Kidney (tissue), 14 donors: ENCODE data around the gene NCCRP1. TPM values are rescaled to one million over a fixed set of nuclear protein-coding genes. Genes with fewer than 3 reads are reported as not detected.
A peak's percentile ranks its signal among the peaks of the same experiment; 100 is the strongest.

Source experiments
- DNase-seq, 5 donors: peaks; one replicate each; pipeline ENCODE4 v3.0.0-alpha.2; 2013 to 2020
- FAIRE-seq: peaks from 2 replicates; lab custom pipeline; 2012; peaks lifted over from hg19 to GRCh38; lab: Jason Lieb, UNC
- H3K27ac ChIP-seq, 2 donors: one replicate each; pipeline ENCODE4 v1.7.0; 2013; ENCODE audit warnings: low read depth in 2 of 2, low read length in 2 of 2, inconsistent platforms in 1 of 2
- H3K27me3 ChIP-seq: one replicate; pipeline ENCODE4 v1.7.1; 2013; ENCODE audit warnings: low read length, inconsistent platforms; ENCODE audit not compliant: control insufficient read depth, insufficient read depth
- H3K36me3 ChIP-seq, 3 donors: one replicate each; pipeline versions ENCODE4 v1.7.0 to v1.7.1; 2013; ENCODE audit warnings: low read length in 3 of 3, control low read depth in 1 of 3, inconsistent platforms in 1 of 3; ENCODE audit not compliant: insufficient read depth in 3 of 3, control insufficient read depth in 2 of 3
- H3K4me1 ChIP-seq, 3 donors: one replicate each; pipeline versions ENCODE4 v1.7.0 to v1.7.1; 2013; ENCODE audit warnings: low read length in 3 of 3, inconsistent platforms in 1 of 3, low read depth in 1 of 3; ENCODE audit not compliant: control insufficient read depth in 2 of 3, insufficient read depth in 2 of 3
- H3K4me3 ChIP-seq, 3 donors: one replicate each; pipeline versions ENCODE4 v1.7.0 to v1.8.1; 2013; ENCODE audit warnings: low read length in 3 of 3, control low read depth in 1 of 3, inconsistent platforms in 1 of 3
- H3K9ac ChIP-seq, 3 donors: one replicate each; pipeline versions ENCODE4 v1.7.0 to v1.7.1; 2013; ENCODE audit warnings: low read length in 3 of 3, control low read depth in 1 of 3, inconsistent platforms in 1 of 3
- H3K9me3 ChIP-seq, 3 donors: one replicate each; pipeline versions ENCODE4 v1.7.0 to v1.7.1; 2013; ENCODE audit warnings: low read length in 3 of 3, control low read depth in 1 of 3, inconsistent platforms in 1 of 3; ENCODE audit not compliant: control insufficient read depth in 2 of 3, insufficient read depth in 1 of 3
- intact Hi-C: fragments of 100-400 bp; cut with DNase I; formaldehyde crosslinking; loops from one replicate; pipeline ENCODE4 v1.11.1; 2022
- polyA plus RNA-seq: library from polyadenylated mRNA; stranded (reverse); fragments of 350-450 nt; fragmentation: Illumina TruSeq; extraction: RNeasy Lipid Tissue Mini Kit (QIAGEN cat#74804); gene quantifications from one replicate; pipeline ENCODE4 v1.2.3, GENCODE V29; 2014; ENCODE audit warnings: low read depth, low replicate concordance; ENCODE audit not compliant: insufficient read depth
- total RNA-seq: library from RNA; stranded (reverse); fragmentation: NEBNext Ultra II Directional; extraction: Animal tissue kit (Norgen Biotek cat#: 25700); gene quantifications from one replicate; pipeline ENCODE4 v1.2.1, GENCODE V29; 2021
- TF ChIP-seq, protein P1 (sequence below): IDR thresholded peaks from 3 replicates; pipeline ENCODE4 v1.5.1; 2012; ENCODE audit warnings: mild to moderate bottlenecking, moderate library complexity, borderline replicate concordance; ENCODE audit not compliant: insufficient read depth; ENCODE audit errors: extremely low read depth
- donor health status: control.
- donor health status: control.
- donor health status: control.
- donor health status: control.
- donor health status: control.
- donor health status: DM: yes; HTN: yes; CAD: no.
- donor health status: Normal renal cell carcinoma (clear cell type).

The NCCRP1 gene
- total and polyA plus RNA-seq, 2 donors from 2014 or later = 0.60 to 5.5 TPM

GRCh38 chr19:39175564-39175963, 21.2 kb upstream of the NCCRP1 start:
- TF ChIP-seq, protein P1, sequence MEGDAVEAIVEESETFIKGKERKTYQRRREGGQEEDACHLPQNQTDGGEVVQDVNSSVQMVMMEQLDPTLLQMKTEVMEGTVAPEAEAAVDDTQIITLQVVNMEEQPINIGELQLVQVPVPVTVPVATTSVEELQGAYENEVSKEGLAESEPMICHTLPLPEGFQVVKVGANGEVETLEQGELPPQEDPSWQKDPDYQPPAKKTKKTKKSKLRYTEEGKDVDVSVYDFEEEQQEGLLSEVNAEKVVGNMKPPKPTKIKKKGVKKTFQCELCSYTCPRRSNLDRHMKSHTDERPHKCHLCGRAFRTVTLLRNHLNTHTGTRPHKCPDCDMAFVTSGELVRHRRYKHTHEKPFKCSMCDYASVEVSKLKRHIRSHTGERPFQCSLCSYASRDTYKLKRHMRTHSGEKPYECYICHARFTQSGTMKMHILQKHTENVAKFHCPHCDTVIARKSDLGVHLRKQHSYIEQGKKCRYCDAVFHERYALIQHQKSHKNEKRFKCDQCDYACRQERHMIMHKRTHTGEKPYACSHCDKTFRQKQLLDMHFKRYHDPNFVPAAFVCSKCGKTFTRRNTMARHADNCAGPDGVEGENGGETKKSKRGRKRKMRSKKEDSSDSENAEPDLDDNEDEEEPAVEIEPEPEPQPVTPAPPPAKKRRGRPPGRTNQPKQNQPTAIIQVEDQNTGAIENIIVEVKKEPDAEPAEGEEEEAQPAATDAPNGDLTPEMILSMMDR = no peak
- H3K27ac ChIP-seq = no peak overlapping the region
- no peak for FAIRE-seq
- intact Hi-C loops = no loop called here
- no peak for DNase-seq
- no peak overlapping the region for H3K4me3 ChIP-seq
- H3K27me3 ChIP-seq = no peaks in the 10 kb centered on the region
- no peaks in the 10 kb centered on the region for H3K9me3 ChIP-seq
- H3K4me1 ChIP-seq = peaks cover 0 to 2% (median 0%) of the 10 kb centered on the region in 3 donors
- H3K9ac ChIP-seq = no peak overlapping the region
- H3K36me3 ChIP-seq = peaks cover 0 to 13% (median 9%) of the 10 kb centered on the region in 3 donors

DNA sequence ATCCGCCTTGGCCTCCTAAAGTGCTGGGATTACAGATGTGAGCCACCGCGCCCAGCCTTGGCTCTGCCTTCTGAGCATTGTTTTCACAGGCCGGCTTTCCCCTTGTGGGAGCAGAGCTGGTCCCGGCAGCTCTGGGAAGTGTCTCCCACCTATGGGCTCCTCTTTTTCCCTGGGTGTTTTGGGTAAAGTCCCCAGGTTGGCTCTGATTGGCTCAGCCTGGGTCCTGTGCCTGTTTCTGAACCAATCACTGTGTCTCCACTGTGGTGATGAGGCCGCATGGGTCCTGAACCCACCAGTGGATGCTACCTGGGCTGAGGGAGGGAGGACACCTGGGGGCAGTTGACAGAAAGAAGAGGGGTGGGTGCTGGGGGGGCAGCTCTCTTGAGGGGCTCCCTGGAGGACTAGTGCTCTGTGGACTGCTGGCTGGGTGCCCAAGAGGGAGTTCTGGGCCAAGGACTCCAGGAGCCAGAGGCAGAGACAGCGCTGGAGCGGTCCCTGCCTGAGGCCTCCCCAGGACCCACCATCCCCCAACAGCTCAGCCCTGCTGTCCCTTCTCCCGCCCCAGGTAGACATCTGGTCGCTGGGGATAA, 19.6 kb upstream of the NCCRP1 start:
- intact Hi-C loops = no loop called here
- TF ChIP-seq, protein P1 = no peak
- no peak overlapping the region for H3K4me3 ChIP-seq
- DNase-seq (peak in 1 of 5 donors; percentile 61), FAIRE-seq (no peak)
- H3K27ac ChIP-seq = no peak overlapping the region
- H3K9ac ChIP-seq = no peak overlapping the region
- H3K36me3 ChIP-seq = peaks cover 0 to 13% (median 5%) of the 10 kb centered on the region in 3 donors
- no peaks in the 10 kb centered on the region for H3K9me3 ChIP-seq
- H3K27me3 ChIP-seq = no peaks in the 10 kb centered on the region
- peaks cover 0 to 2% (median 0%) of the 10 kb centered on the region in 3 donors for H3K4me1 ChIP-seq

- TF ChIP-seq, protein P1 = no peak
- peak in 1 of 5 donors; percentile 58 for DNase-seq
- no peak overlapping the region for H3K9ac ChIP-seq
- intact Hi-C loops = no loop called here
- H3K27me3 ChIP-seq = no peaks in the 10 kb centered on the region
- H3K4me3 ChIP-seq = no peak overlapping the region
- no peak for FAIRE-seq
- no peaks in the 10 kb centered on the region for H3K9me3 ChIP-seq
- peaks cover 0 to 13% (median 5%) of the 10 kb centered on the region in 3 donors for H3K36me3 ChIP-seq
- H3K27ac ChIP-seq = no peak overlapping the region
- peaks cover 0 to 2% (median 0%) of the 10 kb centered on the region in 3 donors for H3K4me1 ChIP-seq
Observed at GRCh38 chr19:39177736-39178135, 19.0 kb upstream of the NCCRP1 start.
